Right atrium auricular region (tissue), 2 donors: Measurements from ENCODE around the gene SGCA. TPM values are rescaled to one million over a fixed set of nuclear protein-coding genes. Genes with fewer than 3 reads are reported as not detected.
A peak's percentile ranks its signal among the peaks of the same experiment; 100 is the strongest.

Experiments
- DNase-seq: peaks from one replicate; pipeline ENCODE4 v3.0.0-alpha.2; 2019; ENCODE audit warnings: low spot score
- H3K27ac ChIP-seq, 2 donors: fragments of 200-600 bp; sonication (generic); 1 replicate in 1 of 2; 2 replicates in 1 of 2; pipeline ENCODE4 v1.5.1; 2016 to 2019
- H3K27me3 ChIP-seq, 2 donors: fragments of 200-600 bp; sonication (generic); one replicate each; pipeline versions ENCODE4 v1.5.1 to v1.6.0; 2017 to 2019
- H3K36me3 ChIP-seq: fragments of 200-600 bp; sonication (generic); one replicate; pipeline ENCODE4 v1.5.1; 2016
- H3K4me1 ChIP-seq, 2 donors: fragments of 200-600 bp; sonication (generic); one replicate each; pipeline versions ENCODE4 v1.5.1 to v1.6.0; 2017 to 2019
- H3K4me3 ChIP-seq, 2 donors: fragments of 200-600 bp; sonication (generic); 1 replicate in 1 of 2; 2 replicates in 1 of 2; pipeline ENCODE4 v1.5.1; 2017 to 2019; ENCODE audit warnings: mild to moderate bottlenecking in 1 of 2, moderate library complexity in 1 of 2
- H3K9me3 ChIP-seq, 2 donors: fragments of 200-600 bp; sonication (generic); one replicate each; pipeline ENCODE4 v1.5.1; 2019
- CTCF ChIP-seq, 2 donors: fragments of 200-600 bp; sonication (generic); IDR thresholded peaks; one replicate each; pipeline ENCODE4 v1.5.1; 2019; ENCODE audit warnings: antibody characterized with exemption in 2 of 2
- total RNA-seq, 2 donors: library from RNA; depleted of rRNA; stranded (reverse); fragments of >200 nt; gene quantifications; one replicate each; pipeline ENCODE4 v1.1.0, GENCODE V29; 2016

SGCA gene
- total RNA-seq, 2 donors from 2014 or later = 120 to 207 TPM

GRCh38 chr17:50184064-50184463 lies 18.3 kb downstream of the SGCA start:
- Histone ChIP-seq H3K4me3 (no peak overlapping the region), H3K27me3 (no peaks in the 10 kb centered on the region), H3K27ac (peak overlapping the region; percentile 4 to 46), H3K36me3 (peaks cover 12% of the 10 kb centered on the region), H3K4me1 (no peaks in the 10 kb centered on the region), H3K9me3 (no peaks in the 10 kb centered on the region)
- TF ChIP-seq CTCF (IDR thresholded peaks at IDR 0.05) = no peak
- no peak for DNase-seq

GRCh38 chr17:50184611-50185398 lies 19.0 kb downstream of the SGCA start:
- Histone ChIP-seq H3K9me3 (no peaks in the 10 kb centered on the region), H3K4me1 (no peaks in the 10 kb centered on the region), H3K4me3 (no peak overlapping the region), H3K27me3 (no peaks in the 10 kb centered on the region), H3K36me3 (peaks cover 19% of the 10 kb centered on the region), H3K27ac (peak overlapping the region; percentile 35 to 46)
- TF ChIP-seq CTCF (IDR thresholded peaks at IDR 0.05) = no peak
- peak; percentile 87 for DNase-seq

- Histone ChIP-seq H3K9me3 (no peaks in the 10 kb centered on the region), H3K4me1 (no peaks in the 10 kb centered on the region), H3K27me3 (no peaks in the 10 kb centered on the region), H3K4me3 (no peak overlapping the region), H3K36me3 (peaks cover 30% of the 10 kb centered on the region), H3K27ac (no peak overlapping the region)
- no peak for TF ChIP-seq CTCF (IDR thresholded peaks at IDR 0.05)
- DNase-seq = no peak
These were observed 20.0 kb downstream of the SGCA start for GRCh38 chr17:50185631-50186471.

GRCh38 chr17:50186661-50187393 lies 21.0 kb downstream of the SGCA start:
- Histone ChIP-seq H3K27ac (no peak overlapping the region), H3K4me1 (no peaks in the 10 kb centered on the region)

GRCh38 chr17:50187394-50187725 lies 21.6 kb downstream of the SGCA start:
- TF ChIP-seq CTCF (IDR thresholded peaks at IDR 0.05) = no peak
- Histone ChIP-seq H3K27ac (no peak overlapping the region), H3K9me3 (no peaks in the 10 kb centered on the region), H3K4me1 (no peaks in the 10 kb centered on the region), H3K36me3 (peaks cover 42% of the 10 kb centered on the region), H3K4me3 (no peak overlapping the region), H3K27me3 (no peaks in the 10 kb centered on the region)
- no peak for DNase-seq

More at GRCh38 chr17:50186661-50187393, 21.0 kb downstream of the SGCA start:
- H3K36me3 ChIP-seq = peaks cover 37% of the 10 kb centered on the region
- no peaks in the 10 kb centered on the region for H3K27me3 ChIP-seq
- no peak overlapping the region for H3K4me3 ChIP-seq
- DNase-seq = no peak
- no peaks in the 10 kb centered on the region for H3K9me3 ChIP-seq
- no peak for TF ChIP-seq CTCF (IDR thresholded peaks at IDR 0.05)
